ENCODE data around the gene AGPAT3. TPM values are rescaled to one million over a fixed set of nuclear protein-coding genes. Genes with fewer than 3 reads are reported as not detected.

Gene AGPAT3
- total RNA-seq, 1 experiment from 2014 or later = 13.0 TPM

DNA sequence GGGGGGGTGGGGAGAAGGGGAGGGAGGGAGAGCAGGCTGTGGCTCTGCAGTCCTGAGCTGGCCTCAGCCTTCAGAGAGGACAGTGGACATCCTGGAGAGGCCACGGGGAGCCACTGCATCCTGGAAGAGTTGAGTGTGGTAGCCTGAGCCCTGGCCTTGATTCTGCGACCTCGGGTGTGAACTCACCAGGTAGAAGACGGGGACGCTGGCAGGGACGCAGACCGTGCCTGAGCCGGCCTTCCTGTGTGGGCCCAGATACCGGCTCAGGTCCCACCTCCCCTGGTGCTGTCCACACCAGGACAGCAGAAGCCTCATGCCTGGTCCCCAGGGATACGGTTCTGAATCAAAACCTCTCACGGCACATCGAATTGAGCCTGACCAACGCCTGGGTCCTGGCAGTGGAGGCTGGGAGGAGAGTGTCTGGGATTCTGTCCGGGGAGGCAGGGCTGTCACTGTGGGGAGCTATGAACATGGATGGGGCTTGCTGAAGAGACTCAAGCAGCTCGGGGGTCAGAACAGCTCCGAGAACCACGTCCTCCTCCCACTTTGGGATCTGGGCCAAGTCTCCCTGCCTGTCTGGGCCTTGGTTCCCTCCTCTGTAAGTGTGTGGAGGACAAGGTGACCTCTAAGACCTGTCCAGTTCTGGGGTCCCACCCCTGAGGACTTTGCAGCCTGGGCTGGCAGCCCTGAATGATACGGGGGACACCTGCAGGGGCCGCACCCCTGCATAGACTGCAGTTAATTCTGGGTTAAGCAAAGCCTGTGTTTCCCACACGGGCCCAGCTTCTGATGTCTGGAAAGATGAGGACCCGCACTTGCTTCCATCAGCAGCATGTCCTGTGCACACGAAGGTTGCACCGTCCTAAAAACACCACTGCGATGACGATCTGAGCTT is 45.3 kb upstream of the AGPAT3 start:
- Mint-ChIP-seq H3K4me3 (no peak overlapping the region), H3K4me1 (peaks cover 5 to 13% of the 10 kb centered on the region in 2 experiments), H3K36me3 (ENCODE audit: insufficient read depth in 1 of 3, low read depth in 3 of 3) (peaks cover 8 to 21% (median 16%) of the 10 kb centered on the region in 3 experiments; a peak in 6 of 7 replicates), H3K27ac (no peak overlapping the region), H3K9me3 (peaks cover 0 to 11% of the 10 kb centered on the region in 2 experiments; a peak in 4 of 5 replicates), H3K27me3 (ENCODE audit: low read depth) (peaks cover 3% of the 10 kb centered on the region)
- Histone ChIP-seq H4K5ac (ENCODE audit: insufficient read length, low read depth, low read length) (no peak overlapping the region), H3K27me3 (ENCODE audit: insufficient read depth, low read length) (no peaks in the 10 kb centered on the region), H2BK15ac (ENCODE audit: low read depth, low read length) (no peak overlapping the region), H3K56ac (ENCODE audit: insufficient read length, low read depth, low read length) (no peak overlapping the region), H2AK5ac (ENCODE audit: insufficient read length, low read length) (no peak overlapping the region), H3K14ac (ENCODE audit: insufficient read depth, low read length) (no peak overlapping the region), H3K79me2 (ENCODE audit: insufficient read depth, low read length) (no peaks in the 10 kb centered on the region), H2AFZ (ENCODE audit: low read length) (no peak overlapping the region), H3K18ac (ENCODE audit: insufficient read length, low read depth, low read length) (no peak overlapping the region), H3K9ac (ENCODE audit: extremely low read depth, insufficient read length, low read length) (no peak overlapping the region), H3K23ac (ENCODE audit: insufficient read length, low read depth, low read length) (no peak overlapping the region), H2BK12ac (ENCODE audit: insufficient read length, low read depth, low read length) (no peak overlapping the region), H3K79me1 (ENCODE audit: insufficient read depth, low read depth, low read length, poor library complexity, severe bottlenecking) (no peaks in the 10 kb centered on the region), H4K8ac (replicated peaks; ENCODE audit: insufficient read length, low read depth, low read length) (no peak overlapping the region), H3K4me2 (ENCODE audit: insufficient read depth, insufficient read length, low read length) (no peak overlapping the region), H3K27ac (ENCODE audit: insufficient read length, low read depth, low read length) (no peak overlapping the region), H4K20me1 (ENCODE audit: control insufficient read depth, insufficient read depth, insufficient read length) (no peaks in the 10 kb centered on the region), H3K4ac (ENCODE audit: low read depth, low read length) (no peak overlapping the region), H3T11ph (ENCODE audit: low read length) (no peak overlapping the region), H2BK5ac (ENCODE audit: insufficient read length, low read length) (no peak overlapping the region), H3K4me1 (ENCODE audit: insufficient read depth, low read length) (no peaks in the 10 kb centered on the region), H4K91ac (ENCODE audit: insufficient read length, low read depth, low read length) (no peak overlapping the region), H2BK120ac (ENCODE audit: low read depth, low read length, poor library complexity, severe bottlenecking) (no peak overlapping the region), H2BK20ac (ENCODE audit: low read depth, low read length, poor library complexity, severe bottlenecking) (no peak overlapping the region), H3K23me2 (ENCODE audit: insufficient read length, low read depth, low read length, poor library complexity, severe bottlenecking) (no peaks in the 10 kb centered on the region), H3K9me3 (ENCODE audit: control insufficient read depth, low read depth, low read length) (no peaks in the 10 kb centered on the region)
- TF ChIP-seq, protein P1, sequence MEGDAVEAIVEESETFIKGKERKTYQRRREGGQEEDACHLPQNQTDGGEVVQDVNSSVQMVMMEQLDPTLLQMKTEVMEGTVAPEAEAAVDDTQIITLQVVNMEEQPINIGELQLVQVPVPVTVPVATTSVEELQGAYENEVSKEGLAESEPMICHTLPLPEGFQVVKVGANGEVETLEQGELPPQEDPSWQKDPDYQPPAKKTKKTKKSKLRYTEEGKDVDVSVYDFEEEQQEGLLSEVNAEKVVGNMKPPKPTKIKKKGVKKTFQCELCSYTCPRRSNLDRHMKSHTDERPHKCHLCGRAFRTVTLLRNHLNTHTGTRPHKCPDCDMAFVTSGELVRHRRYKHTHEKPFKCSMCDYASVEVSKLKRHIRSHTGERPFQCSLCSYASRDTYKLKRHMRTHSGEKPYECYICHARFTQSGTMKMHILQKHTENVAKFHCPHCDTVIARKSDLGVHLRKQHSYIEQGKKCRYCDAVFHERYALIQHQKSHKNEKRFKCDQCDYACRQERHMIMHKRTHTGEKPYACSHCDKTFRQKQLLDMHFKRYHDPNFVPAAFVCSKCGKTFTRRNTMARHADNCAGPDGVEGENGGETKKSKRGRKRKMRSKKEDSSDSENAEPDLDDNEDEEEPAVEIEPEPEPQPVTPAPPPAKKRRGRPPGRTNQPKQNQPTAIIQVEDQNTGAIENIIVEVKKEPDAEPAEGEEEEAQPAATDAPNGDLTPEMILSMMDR (conservative IDR thresholded peaks at IDR 0.05) = no peak
- no peak for DNase-seq
- no CpG with 5 or more reads among the region's 25 CpGs for WGBS (ENCODE audit: extremely low coverage, insufficient read length, low lambda C conversion rate)
